GM12892 (cell line): ENCODE results near the gene SPAAR.

Source experiments
- POLR2A ChIP-seq: IDR thresholded peaks from 2 replicates; pipeline ENCODE4 v1.6.1; 2011; ENCODE audit warnings: low read depth, low read length, control low read depth
- POLR2AphosphoS5 ChIP-seq: IDR thresholded peaks from 2 replicates; pipeline ENCODE4 v1.6.1; 2011; ENCODE audit warnings: low read depth, low read length, control low read depth
- TAF1 ChIP-seq: IDR thresholded peaks from 2 replicates; pipeline ENCODE4 v1.6.1; 2011; ENCODE audit warnings: low read depth, mild to moderate bottlenecking, control low read depth, low read length, borderline replicate concordance

DNA sequence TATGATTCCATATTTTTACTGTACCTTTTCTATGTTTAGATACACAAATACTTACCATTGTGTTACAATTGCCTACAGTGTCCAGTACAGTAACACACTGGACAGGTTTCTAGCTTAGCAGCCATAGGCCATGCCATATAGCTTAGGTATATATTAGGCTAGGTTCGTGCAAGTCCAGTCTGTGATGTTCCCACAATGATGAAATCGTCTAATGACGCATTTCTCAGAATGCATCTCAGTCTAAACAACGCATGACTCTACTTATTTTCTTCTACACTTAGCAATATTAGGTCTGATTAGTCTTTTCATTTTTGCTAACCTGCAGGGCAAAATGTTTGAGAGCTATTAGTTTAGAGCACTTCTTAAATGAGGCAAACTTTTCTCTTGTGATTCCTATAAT is 26.0 kb downstream of the SPAAR start:
- TF ChIP-seq POLR2A: no peak
- no peak for TF ChIP-seq POLR2AphosphoS5
- TF ChIP-seq TAF1: no peak
